ENCODE measurements around the gene HERPUD2.

Gene HERPUD2

DNA sequence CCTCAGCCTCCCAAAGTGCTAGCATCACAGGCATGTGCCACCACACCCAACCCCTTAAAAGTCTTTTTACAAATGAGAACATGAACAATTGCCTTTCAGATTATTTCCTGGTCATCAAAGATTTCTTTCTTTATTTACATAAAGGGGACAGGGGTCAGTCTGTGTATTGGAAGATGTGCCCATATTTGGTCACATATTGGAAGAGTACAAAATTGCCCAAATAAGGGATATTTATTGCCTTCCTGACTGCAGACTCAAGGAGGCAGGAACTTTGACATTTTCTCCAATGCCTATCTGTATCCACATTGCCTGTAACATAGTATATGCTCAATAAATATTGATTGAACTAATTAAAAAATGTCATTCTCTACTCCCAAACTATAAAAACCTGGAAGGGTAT lies 25.9 kb upstream of the HERPUD2 start:
- no peaks in the 10 kb centered on the region for H3K9me3 Mint-ChIP-seq
- H3K4me3 Mint-ChIP-seq, result no peak overlapping the region
- H3K27ac Mint-ChIP-seq, result peak overlapping the region; percentile 97
- no peaks in the 10 kb centered on the region for H3K27me3 Mint-ChIP-seq
- H3K4me1 Mint-ChIP-seq, result peaks cover 52% of the 10 kb centered on the region
- H3K36me3 Mint-ChIP-seq, result no peaks in the 10 kb centered on the region
- no peak for ATAC-seq

DNA sequence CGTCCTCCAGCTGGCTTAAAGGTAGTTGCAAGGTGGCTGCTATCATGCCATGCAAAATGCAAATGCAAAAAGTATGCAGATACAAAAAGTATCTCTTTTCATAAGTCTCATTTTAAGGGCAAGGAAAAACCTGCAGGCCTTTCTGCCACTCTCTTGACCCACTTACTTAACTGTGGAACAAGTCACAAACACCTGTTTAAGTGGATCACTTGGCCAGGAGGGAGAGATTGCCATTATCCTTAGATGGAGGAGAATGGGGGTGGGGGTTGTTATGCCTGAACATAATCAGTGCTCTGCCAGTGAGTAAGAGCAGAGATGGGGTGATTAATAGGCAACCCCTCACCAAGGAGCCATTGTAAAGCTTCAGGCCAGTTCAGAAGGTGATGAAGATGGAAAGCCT lies 25.1 kb upstream of the HERPUD2 start:
- H3K4me3 Mint-ChIP-seq, result no peak overlapping the region
- H3K9me3 Mint-ChIP-seq, result no peaks in the 10 kb centered on the region
- ATAC-seq, result no peak
- H3K36me3 Mint-ChIP-seq, result peaks cover under 1% of the 10 kb centered on the region
- peaks cover 49% of the 10 kb centered on the region for H3K4me1 Mint-ChIP-seq
- no peaks in the 10 kb centered on the region for H3K27me3 Mint-ChIP-seq
- peak overlapping the region; percentile 54 for H3K27ac Mint-ChIP-seq

DNA sequence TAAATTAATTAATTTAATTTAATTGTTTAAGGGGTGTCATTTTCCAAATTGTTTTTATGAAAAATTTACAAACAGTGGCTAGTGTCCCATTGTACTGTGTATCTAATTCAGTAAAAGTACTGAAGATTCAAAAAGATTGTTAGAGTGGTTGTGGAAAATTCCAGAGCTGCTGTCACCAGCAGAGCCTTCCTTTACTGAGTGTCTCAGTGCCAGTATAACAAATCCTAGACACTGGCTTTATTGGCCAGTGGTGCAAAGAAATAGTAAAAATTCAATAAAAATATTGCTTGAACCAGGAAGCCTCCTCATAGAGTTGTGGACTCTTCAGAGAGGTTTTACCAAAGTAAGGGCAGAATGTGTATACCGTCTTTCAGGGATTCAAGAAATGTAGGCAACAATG lies 23.1 kb upstream of the HERPUD2 start:
- H3K4me1 Mint-ChIP-seq, result peaks cover 41% of the 10 kb centered on the region

DNA sequence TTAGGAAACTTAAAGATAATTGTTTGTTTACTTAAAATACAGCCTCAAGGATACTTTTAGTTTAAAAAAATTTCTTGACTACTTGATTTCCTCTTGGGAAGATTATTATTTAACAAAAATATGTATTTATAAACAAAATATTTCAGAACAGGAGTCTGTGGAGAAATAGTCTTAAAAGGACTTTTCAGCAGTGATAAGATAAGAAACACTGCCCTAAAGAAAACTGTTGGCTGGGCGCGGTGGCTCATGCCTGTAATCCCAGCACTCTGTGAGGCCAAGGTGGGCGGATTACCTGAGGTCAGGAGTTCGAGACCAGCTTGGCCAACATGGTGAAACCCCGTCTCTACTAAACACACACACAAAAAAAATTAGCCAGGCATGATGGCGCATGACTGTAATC lies 22.6 kb upstream of the HERPUD2 start:
- H3K36me3 Mint-ChIP-seq, result peaks cover 5% of the 10 kb centered on the region
- no peak overlapping the region for H3K27ac Mint-ChIP-seq
- H3K4me3 Mint-ChIP-seq, result no peak overlapping the region
- peaks cover 36% of the 10 kb centered on the region for H3K4me1 Mint-ChIP-seq
- no peaks in the 10 kb centered on the region for H3K9me3 Mint-ChIP-seq
- no peak for ATAC-seq
- no peaks in the 10 kb centered on the region for H3K27me3 Mint-ChIP-seq

More for the DNA sequence above, 23.1 kb upstream of the HERPUD2 start:
- H3K4me3 Mint-ChIP-seq, result no peak overlapping the region
- no peaks in the 10 kb centered on the region for H3K9me3 Mint-ChIP-seq
- no peak overlapping the region for H3K27ac Mint-ChIP-seq
- ATAC-seq, result no peak
- no peaks in the 10 kb centered on the region for H3K27me3 Mint-ChIP-seq
- H3K36me3 Mint-ChIP-seq, result peaks cover 5% of the 10 kb centered on the region

DNA sequence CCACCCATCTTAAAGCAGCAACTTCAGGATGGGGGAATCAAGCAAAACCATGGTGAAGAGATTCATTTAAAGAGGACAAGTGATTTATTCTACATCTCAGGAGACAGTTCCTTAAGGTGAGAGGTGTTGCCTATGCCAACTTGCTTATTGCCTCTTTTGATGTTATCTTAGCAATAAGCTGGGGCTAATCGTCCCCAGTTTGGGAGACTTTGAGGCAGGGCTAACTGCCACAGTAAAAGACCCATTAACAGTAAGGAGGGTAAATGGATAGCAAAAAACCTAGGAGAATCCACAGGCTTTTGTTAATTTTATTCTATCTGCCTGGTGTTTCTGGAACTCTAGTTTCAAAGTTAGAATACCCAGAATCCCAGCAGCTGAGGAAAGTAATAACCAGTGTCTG lies 22.1 kb upstream of the HERPUD2 start:
- Mint-ChIP-seq H3K4me3 (no peak overlapping the region), H3K27ac (peak overlapping the region; percentile 55), H3K9me3 (no peaks in the 10 kb centered on the region), H3K36me3 (peaks cover 5% of the 10 kb centered on the region), H3K27me3 (no peaks in the 10 kb centered on the region), H3K4me1 (peaks cover 31% of the 10 kb centered on the region)
- ATAC-seq, result no peak

DNA sequence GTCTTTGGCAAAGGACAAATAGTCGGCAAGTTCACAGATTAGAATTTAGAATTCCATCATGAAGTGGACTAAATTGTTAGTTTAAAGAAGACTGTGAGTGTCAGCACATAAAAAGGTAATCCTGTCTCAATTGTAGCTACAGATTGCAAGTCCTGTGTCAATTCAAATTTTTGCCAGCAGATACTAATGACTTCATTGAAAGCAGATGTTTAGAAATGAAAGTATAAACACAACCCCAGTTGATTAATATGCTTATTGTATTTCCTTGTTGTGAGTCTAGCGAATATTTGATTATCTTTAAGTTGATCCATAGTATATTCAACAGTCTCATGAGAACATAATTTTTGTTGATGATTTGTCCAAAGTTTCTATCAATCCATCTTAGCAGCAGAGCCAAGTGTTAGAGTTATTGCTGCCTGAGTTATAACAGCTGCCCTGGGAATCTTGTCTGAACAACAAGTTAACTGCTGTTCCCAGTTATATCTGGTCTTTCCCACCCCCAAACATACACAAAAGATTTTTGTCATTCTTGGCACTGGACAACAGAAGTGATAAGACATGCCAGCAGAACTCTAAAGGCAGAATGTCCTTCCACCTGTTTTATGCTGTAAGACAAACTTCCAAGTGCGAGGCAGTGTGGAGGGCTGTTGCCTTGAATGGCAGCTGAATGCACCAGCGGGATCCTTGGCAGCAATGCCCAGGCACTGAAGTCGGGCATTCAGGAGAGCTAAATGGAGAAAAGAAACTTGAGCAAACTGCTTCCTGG lies 21.3 kb upstream of the HERPUD2 start:
- Mint-ChIP-seq H3K4me1 (peaks cover 23% of the 10 kb centered on the region), H3K9me3 (no peaks in the 10 kb centered on the region), H3K36me3 (peaks cover 5% of the 10 kb centered on the region), H3K27ac (peak overlapping the region; percentile 55), H3K4me3 (no peak overlapping the region), H3K27me3 (no peaks in the 10 kb centered on the region)
- ATAC-seq, result no peak

DNA sequence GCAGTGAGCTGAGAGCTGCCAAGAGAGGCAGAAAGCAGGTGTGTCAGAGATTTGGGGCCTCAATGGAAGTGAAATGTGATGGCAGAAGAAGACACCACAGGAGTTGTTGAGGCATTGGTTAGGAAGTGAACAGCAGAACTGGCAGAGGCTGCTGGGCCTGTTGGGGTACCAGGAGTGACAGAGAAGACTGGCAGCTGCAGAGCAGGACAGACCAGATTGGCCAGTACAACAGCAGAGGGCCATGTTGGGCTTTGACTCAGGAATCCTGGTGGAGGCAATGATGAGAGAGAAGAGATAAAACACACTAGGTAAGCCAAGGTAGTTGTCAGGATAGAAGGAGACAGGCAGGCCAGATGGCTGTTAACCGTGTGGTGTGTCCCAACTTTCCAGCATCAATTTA lies 19.9 kb upstream of the HERPUD2 start:
- Mint-ChIP-seq H3K36me3 (peaks cover 5% of the 10 kb centered on the region), H3K4me1 (peaks cover 26% of the 10 kb centered on the region), H3K4me3 (no peak overlapping the region), H3K27me3 (no peaks in the 10 kb centered on the region), H3K27ac (peak overlapping the region; percentile 63), H3K9me3 (no peaks in the 10 kb centered on the region)
- ATAC-seq, result peak; percentile 57

DNA sequence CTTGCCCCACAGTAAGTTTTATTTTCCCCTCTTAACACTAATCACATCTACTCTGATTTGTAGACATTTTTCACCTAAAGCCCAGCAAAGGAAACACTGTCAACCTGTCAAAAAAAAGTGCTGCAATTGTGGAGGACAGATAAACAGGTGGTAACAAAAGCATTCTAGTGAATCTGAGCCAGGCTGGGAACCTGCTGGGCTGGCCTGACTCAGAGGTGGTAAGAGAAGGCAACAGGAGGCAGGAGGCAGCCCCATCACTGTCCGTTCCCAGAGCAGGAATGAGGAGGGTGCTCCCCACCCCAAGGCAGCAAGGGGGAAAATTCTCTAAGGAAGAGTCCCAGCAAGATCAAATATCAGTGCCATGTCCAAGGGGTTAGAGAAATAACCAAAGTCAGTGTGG lies 19.5 kb upstream of the HERPUD2 start:
- Mint-ChIP-seq H3K4me1 (peaks cover 31% of the 10 kb centered on the region), H3K4me3 (no peak overlapping the region), H3K36me3 (peaks cover 5% of the 10 kb centered on the region), H3K9me3 (no peaks in the 10 kb centered on the region), H3K27me3 (no peaks in the 10 kb centered on the region), H3K27ac (peak overlapping the region; percentile 63)
- ATAC-seq, result no peak

DNA sequence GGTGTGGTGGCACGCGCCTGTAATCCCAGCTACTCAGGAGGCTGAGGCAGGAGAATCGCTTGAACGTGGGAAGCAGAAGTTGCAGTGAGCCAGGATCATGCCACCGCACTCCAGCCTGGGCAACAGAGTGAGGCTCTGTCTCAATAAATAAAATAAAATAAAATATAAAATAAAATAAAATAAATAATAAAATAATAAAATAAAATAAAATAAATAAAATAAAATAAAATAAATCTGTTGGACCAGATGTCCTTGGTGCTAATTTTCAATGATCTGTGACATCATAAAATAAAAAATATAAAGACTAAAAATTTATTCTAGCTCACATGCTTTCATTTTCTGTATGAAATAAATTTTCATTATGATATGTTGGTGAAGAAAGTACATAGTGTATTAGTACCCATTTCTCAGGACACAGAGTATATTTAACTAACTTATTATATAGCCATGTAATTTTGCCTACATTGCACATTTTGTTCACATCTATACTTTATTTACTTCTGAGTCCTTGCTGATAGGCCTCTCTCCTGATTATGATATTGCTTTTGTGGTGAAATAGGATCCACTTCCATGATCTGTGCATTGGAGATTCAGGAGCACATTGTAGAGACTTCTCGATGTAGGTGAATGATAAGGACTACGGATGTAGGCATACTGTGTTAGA lies 17.8 kb upstream of the HERPUD2 start:
- ATAC-seq, result no peak
- Mint-ChIP-seq H3K27me3 (no peaks in the 10 kb centered on the region), H3K36me3 (peaks cover 5% of the 10 kb centered on the region), H3K9me3 (no peaks in the 10 kb centered on the region), H3K4me3 (no peak overlapping the region), H3K4me1 (peaks cover 31% of the 10 kb centered on the region), H3K27ac (no peak overlapping the region)

DNA sequence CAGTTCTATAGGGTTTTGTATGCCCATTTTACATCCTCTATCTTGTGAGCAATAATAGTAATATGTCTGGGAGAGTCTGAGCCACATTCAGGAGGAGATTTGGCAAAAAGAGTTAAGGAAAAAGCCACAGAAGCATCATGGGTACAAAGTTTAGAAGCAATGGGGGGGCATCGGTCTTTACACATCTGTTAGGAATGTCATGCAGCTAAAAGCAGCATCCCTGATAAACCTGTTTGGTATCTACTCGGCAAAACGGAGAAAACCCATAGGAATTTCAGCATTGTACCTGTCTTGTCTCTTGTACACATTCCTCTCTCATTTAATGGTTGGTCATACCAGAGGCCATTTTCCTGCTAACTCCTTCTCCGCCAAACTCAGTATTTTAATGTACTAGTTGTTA lies 12.5 kb upstream of the HERPUD2 start:
- no peak for ATAC-seq

DNA sequence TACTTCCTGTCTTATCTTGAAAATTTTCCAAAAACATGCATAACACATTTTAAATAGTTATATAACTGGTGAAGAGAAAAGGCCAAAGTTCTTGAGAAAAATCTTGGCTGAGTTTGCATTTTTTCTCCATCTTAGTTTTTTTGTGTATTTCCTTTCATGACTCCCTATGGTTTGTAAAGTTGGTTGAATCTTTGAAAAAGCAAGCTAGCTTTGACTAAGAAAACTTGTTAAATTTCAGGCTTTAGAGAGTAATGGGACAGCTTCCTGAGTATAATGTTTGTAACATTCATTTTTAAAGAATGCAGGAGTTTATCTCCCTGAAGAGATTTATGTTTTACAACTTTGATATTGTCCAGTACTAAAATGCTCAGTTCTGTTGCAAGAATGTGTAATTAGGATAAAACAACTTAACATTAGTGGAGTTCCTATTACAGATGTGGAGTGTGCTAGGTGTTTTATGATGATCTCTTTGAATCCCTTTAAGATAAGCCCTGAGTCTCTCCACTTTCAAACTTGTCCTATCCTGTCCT lies 11.1 kb upstream of the HERPUD2 start:
- Mint-ChIP-seq H3K4me3 (no peak overlapping the region), H3K36me3 (no peaks in the 10 kb centered on the region), H3K9me3 (no peaks in the 10 kb centered on the region), H3K27me3 (no peaks in the 10 kb centered on the region), H3K27ac (no peak overlapping the region), H3K4me1 (peaks cover 15% of the 10 kb centered on the region)
- no peak for ATAC-seq

More for the DNA sequence above, 12.5 kb upstream of the HERPUD2 start:
- no peak overlapping the region for H3K4me3 Mint-ChIP-seq
- no peaks in the 10 kb centered on the region for H3K9me3 Mint-ChIP-seq
- no peak overlapping the region for H3K27ac Mint-ChIP-seq
- no peaks in the 10 kb centered on the region for H3K27me3 Mint-ChIP-seq
- H3K4me1 Mint-ChIP-seq, result peaks cover 12% of the 10 kb centered on the region
- no peaks in the 10 kb centered on the region for H3K36me3 Mint-ChIP-seq

DNA sequence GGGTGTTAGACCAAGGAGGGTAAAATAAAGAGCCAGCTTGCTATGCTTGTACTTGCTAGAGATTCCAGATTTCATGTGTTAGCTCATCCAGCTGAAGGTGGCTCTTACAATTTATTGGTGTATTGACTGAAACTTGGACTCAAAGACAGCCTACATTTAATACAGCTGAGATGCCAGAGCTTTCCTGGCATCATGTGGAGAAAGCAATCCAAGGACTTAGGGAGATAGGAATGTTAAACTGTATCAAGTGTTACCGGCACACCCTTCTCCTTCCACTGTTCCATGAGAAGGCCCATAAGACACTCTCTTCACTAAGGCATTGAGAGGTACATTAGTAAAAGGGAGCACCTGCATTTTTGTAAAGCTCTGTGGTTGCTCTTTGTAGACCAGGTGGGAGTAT lies 9.3 kb upstream of the HERPUD2 start:
- Mint-ChIP-seq H3K36me3 (no peaks in the 10 kb centered on the region), H3K4me1 (peaks cover 7% of the 10 kb centered on the region), H3K4me3 (no peak overlapping the region), H3K27me3 (no peaks in the 10 kb centered on the region), H3K27ac (peak overlapping the region; percentile 20), H3K9me3 (no peaks in the 10 kb centered on the region)
- no peak for ATAC-seq

DNA sequence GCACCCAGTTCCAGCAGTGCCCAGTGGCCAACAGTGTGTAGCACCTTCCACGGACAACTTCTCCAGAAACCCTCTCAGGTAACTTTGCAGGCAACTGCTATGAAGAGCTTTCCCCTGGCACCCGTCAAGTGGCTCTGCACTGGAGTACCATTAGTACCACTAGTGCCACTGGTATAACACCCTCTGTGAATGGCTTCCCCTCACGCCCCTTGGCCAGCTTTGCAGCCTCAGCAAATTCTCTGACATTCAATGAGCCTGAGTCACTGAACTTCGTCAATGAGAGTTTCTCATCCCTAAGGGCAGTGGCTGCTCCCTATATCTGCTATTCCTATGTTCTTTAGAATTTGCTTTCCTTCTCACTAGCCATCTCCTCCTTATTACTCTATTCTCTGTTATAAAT lies 7.6 kb upstream of the HERPUD2 start:
- H3K27me3 Mint-ChIP-seq, result no peaks in the 10 kb centered on the region
- no peak overlapping the region for H3K4me3 Mint-ChIP-seq
- no peak overlapping the region for H3K27ac Mint-ChIP-seq
- H3K9me3 Mint-ChIP-seq, result no peaks in the 10 kb centered on the region
- H3K36me3 Mint-ChIP-seq, result no peaks in the 10 kb centered on the region
- H3K4me1 Mint-ChIP-seq, result peaks cover 7% of the 10 kb centered on the region
- ATAC-seq, result no peak

DNA sequence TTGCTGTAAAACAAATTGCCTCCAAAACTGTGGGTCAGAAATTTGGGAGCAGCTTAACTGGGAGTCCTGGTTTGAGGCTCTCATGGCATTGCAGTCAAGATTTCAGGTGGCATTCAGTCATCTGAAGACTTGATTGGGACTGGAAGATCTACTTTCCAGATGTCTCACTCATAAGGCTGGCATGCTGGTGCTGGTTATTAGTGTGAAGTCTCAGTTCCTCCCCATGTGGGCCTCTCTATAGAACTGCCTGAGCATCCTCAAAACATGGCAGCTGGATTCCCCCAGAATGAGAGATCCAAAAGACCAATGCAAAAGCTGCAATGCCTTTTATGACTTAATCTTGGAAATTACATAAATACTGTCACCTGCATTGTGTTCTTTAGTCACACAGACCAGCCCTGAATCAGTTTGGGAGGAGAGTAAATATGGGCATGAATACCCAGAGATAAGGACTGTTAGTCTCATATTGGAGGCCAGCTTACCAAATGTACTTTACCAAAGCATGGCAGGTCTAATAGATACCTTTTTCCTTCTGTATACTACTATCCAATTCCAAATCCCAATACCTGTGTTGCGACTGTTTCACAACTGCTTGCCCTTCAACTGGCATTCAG lies 6.5 kb upstream of the HERPUD2 start:
- H3K4me1 Mint-ChIP-seq, result peaks cover 12% of the 10 kb centered on the region
- no peaks in the 10 kb centered on the region for H3K9me3 Mint-ChIP-seq
- peak overlapping the region; percentile 35 for H3K27ac Mint-ChIP-seq
- no peaks in the 10 kb centered on the region for H3K27me3 Mint-ChIP-seq
- H3K4me3 Mint-ChIP-seq, result no peak overlapping the region
- peak; percentile 85 for ATAC-seq
- H3K36me3 Mint-ChIP-seq, result peaks cover 8% of the 10 kb centered on the region

DNA sequence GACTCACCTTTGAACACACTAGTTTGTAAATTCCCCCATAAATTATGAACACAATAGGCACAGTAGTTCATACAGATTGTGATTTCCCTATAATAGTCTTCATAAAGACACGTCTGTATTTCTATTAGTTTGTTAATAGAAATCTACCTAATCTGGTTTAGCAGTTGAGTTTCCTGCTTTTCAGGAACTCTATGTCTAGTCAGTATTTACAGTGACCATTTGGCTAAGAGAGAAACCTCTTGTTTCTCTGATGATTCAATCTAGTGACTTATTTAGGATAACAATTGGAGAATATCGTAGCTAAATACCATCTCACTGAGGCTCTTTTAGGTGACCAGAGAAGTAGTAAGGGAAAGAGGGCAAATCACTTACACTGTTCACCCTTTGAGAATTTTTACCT lies 5.9 kb upstream of the HERPUD2 start:
- Mint-ChIP-seq H3K27ac (peak overlapping the region; percentile 35), H3K9me3 (no peaks in the 10 kb centered on the region), H3K36me3 (peaks cover 8% of the 10 kb centered on the region), H3K4me1 (peaks cover 17% of the 10 kb centered on the region), H3K4me3 (no peak overlapping the region), H3K27me3 (no peaks in the 10 kb centered on the region)
- no peak for ATAC-seq
